ENCODE data around the gene SGF29. TPM values are rescaled to one million over a fixed set of nuclear protein-coding genes. Genes with fewer than 3 reads are reported as not detected.

Gene SGF29
- total and polyA plus RNA-seq, 2 experiments from 2014 or later, result 10.0 to 17.6 TPM

DNA sequence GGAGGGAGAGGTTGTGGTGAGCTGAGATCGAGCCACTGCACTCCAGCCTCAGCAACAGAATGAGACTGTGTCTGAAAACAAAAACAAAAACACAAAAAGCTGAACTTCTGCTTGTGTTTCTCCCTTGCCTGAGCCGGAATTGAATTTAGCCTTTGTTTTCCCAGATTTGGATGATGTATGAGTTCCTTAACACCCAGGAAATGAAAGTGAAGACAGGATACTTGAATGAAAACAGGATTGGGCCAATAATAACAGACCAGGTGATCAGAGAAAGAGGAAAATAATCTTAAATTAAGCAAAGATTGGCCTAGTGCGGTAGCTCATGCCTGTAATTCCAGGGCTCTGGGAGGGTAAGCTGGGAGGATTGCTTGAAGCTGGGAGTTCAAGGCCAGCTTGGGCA, 13.4 kb upstream of the SGF29 start:
- DNase-seq (ENCODE audit: low spot score) (no peak), ATAC-seq (no peak)
- H3K4me3 ChIP-seq, result no peak overlapping the region
- H3K9me2 ChIP-seq (ENCODE audit: insufficient read depth), result no peaks in the 10 kb centered on the region
- H3K4me1 ChIP-seq (ENCODE audit: insufficient read depth), result no peaks in the 10 kb centered on the region
- H3K36me3 Mint-ChIP-seq (ENCODE audit: low read depth), result no peaks in the 10 kb centered on the region
- H3K27me3 Mint-ChIP-seq (ENCODE audit: insufficient read depth, low read depth, poor library complexity), result peaks cover 9% of the 10 kb centered on the region
- no peaks in the 10 kb centered on the region for H3K36me3 ChIP-seq (ENCODE audit: insufficient read depth)
- peaks cover 5% of the 10 kb centered on the region; the same call in 2 of the 3 replicates for H3K4me1 Mint-ChIP-seq
- no peak overlapping the region for H3K27ac Mint-ChIP-seq
- no peaks in the 10 kb centered on the region for H4K20me1 ChIP-seq (replicated peaks; ENCODE audit: insufficient read depth)
- no peak overlapping the region for H3K4me2 ChIP-seq
- TF ChIP-seq ZNF331 (CRISPR knock-in tag; IDR thresholded peaks at IDR 0.05; ENCODE audit: low read depth) (no peak), STAT1 (IDR thresholded peaks at IDR 0.05; ENCODE audit: unreplicated experiment) (no peak), NANOG (IDR thresholded peaks at IDR 0.05; ENCODE audit: borderline replicate concordance) (no peak), POLR2AphosphoS5 (IDR thresholded peaks at IDR 0.05; ENCODE audit: low read depth) (no peak), CTCF (conservative IDR thresholded peaks at IDR 0.05; ENCODE audit: low read depth in 2 of 2) (no peak), REST (IDR thresholded peaks at IDR 0.05; ENCODE audit: unreplicated experiment) (no peak), JUNB (IDR thresholded peaks at IDR 0.05; ENCODE audit: unreplicated experiment) (no peak), ZNF114 (CRISPR knock-in tag; IDR thresholded peaks at IDR 0.05) (no peak), EZH2phosphoT487 (IDR thresholded peaks at IDR 0.05; ENCODE audit: unreplicated experiment) (no peak)
- no peaks in the 10 kb centered on the region for H3K27me3 ChIP-seq (ENCODE audit: insufficient read depth)
- no peak overlapping the region for H3K27ac ChIP-seq (ENCODE audit: low read depth)
- H3K79me2 ChIP-seq (replicated peaks; ENCODE audit: insufficient read depth), result no peaks in the 10 kb centered on the region
- H3K4me3 Mint-ChIP-seq, result no peak overlapping the region
- no peaks in the 10 kb centered on the region for H3K9me3 Mint-ChIP-seq
- no peaks in the 10 kb centered on the region for H3F3A ChIP-seq (replicated peaks; ENCODE audit: low read depth)
- H2AFZ ChIP-seq, result no peak overlapping the region

DNA sequence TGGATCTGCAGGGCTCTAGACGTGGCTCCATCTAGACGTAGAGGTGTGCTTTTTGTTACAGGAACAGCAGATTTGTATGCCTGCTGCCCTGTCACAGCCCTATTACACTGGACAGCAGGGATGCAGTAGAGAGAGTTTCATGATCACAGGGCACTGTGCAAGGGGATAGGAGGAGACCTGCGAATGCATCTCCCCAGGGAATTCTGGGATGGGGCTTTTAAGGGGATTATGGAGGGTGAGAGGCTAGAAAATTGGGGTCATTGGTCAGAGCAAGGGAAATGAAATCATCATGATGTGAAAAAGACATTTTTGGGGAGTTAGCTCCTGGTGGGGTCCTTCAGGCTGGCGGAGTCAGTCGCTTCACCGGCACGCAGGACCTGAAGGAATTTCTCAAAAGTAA, 11.1 kb upstream of the SGF29 start:
- Histone ChIP-seq H3K9me2 (ENCODE audit: insufficient read depth) (no peaks in the 10 kb centered on the region), H3K79me2 (replicated peaks; ENCODE audit: insufficient read depth) (no peaks in the 10 kb centered on the region), H3K36me3 (ENCODE audit: insufficient read depth) (no peaks in the 10 kb centered on the region), H3K4me1 (ENCODE audit: insufficient read depth) (no peaks in the 10 kb centered on the region), H3K4me2 (no peak overlapping the region), H3F3A (replicated peaks; ENCODE audit: low read depth) (no peaks in the 10 kb centered on the region), H2AFZ (peak overlapping the region; percentile 59; the same call in 1 of the 2 replicates), H3K4me3 (no peak overlapping the region), H4K20me1 (replicated peaks; ENCODE audit: insufficient read depth) (no peaks in the 10 kb centered on the region), H3K27ac (ENCODE audit: low read depth) (no peak overlapping the region), H3K27me3 (ENCODE audit: insufficient read depth) (no peaks in the 10 kb centered on the region)
- ATAC-seq (no peak), DNase-seq (ENCODE audit: low spot score) (no peak)
- H3K27me3 Mint-ChIP-seq (ENCODE audit: insufficient read depth, low read depth, poor library complexity), result peaks cover 10% of the 10 kb centered on the region
- H3K36me3 Mint-ChIP-seq (ENCODE audit: low read depth), result no peaks in the 10 kb centered on the region
- H3K9me3 Mint-ChIP-seq, result no peaks in the 10 kb centered on the region
- peaks cover 5% of the 10 kb centered on the region; the same call in 2 of the 3 replicates for H3K4me1 Mint-ChIP-seq
- H3K27ac Mint-ChIP-seq, result no peak overlapping the region
- no peak overlapping the region for H3K4me3 Mint-ChIP-seq
- TF ChIP-seq POLR2AphosphoS5 (IDR thresholded peaks at IDR 0.05; ENCODE audit: low read depth), result no peak
- TF ChIP-seq, protein P1, sequence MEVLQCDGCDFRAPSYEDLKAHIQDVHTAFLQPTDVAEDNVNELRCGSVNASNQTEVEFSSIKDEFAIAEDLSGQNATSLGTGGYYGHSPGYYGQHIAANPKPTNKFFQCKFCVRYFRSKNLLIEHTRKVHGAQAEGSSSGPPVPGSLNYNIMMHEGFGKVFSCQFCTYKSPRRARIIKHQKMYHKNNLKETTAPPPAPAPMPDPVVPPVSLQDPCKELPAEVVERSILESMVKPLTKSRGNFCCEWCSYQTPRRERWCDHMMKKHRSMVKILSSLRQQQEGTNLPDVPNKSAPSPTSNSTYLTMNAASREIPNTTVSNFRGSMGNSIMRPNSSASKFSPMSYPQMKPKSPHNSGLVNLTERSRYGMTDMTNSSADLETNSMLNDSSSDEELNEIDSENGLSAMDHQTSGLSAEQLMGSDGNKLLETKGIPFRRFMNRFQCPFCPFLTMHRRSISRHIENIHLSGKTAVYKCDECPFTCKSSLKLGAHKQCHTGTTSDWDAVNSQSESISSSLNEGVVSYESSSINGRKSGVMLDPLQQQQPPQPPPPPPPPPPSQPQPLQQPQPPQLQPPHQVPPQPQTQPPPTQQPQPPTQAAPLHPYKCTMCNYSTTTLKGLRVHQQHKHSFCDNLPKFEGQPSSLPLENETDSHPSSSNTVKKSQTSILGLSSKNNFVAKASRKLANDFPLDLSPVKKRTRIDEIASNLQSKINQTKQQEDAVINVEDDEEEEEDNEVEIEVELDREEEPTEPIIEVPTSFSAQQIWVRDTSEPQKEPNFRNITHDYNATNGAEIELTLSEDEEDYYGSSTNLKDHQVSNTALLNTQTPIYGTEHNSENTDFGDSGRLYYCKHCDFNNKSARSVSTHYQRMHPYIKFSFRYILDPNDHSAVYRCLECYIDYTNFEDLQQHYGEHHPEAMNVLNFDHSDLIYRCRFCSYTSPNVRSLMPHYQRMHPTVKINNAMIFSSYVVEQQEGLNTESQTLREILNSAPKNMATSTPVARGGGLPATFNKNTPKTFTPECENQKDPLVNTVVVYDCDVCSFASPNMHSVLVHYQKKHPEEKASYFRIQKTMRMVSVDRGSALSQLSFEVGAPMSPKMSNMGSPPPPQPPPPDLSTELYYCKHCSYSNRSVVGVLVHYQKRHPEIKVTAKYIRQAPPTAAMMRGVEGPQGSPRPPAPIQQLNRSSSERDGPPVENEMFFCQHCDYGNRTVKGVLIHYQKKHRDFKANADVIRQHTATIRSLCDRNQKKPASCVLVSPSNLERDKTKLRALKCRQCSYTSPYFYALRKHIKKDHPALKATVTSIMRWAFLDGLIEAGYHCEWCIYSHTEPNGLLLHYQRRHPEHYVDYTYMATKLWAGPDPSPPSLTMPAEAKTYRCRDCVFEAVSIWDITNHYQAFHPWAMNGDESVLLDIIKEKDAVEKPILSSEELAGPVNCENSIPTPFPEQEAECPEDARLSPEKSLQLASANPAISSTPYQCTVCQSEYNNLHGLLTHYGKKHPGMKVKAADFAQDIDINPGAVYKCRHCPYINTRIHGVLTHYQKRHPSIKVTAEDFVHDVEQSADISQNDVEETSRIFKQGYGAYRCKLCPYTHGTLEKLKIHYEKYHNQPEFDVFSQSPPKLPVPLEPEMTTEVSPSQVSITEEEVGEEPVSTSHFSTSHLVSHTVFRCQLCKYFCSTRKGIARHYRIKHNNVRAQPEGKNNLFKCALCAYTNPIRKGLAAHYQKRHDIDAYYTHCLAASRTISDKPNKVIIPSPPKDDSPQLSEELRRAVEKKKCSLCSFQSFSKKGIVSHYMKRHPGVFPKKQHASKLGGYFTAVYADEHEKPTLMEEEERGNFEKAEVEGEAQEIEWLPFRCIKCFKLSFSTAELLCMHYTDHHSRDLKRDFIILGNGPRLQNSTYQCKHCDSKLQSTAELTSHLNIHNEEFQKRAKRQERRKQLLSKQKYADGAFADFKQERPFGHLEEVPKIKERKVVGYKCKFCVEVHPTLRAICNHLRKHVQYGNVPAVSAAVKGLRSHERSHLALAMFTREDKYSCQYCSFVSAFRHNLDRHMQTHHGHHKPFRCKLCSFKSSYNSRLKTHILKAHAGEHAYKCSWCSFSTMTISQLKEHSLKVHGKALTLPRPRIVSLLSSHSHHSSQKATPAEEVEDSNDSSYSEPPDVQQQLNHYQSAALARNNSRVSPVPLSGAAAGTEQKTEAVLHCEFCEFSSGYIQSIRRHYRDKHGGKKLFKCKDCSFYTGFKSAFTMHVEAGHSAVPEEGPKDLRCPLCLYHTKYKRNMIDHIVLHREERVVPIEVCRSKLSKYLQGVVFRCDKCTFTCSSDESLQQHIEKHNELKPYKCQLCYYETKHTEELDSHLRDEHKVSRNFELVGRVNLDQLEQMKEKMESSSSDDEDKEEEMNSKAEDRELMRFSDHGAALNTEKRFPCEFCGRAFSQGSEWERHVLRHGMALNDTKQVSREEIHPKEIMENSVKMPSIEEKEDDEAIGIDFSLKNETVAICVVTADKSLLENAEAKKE (CRISPR knock-in tag; IDR thresholded peaks at IDR 0.05), result no peak
- no peak for TF ChIP-seq EZH2phosphoT487 (IDR thresholded peaks at IDR 0.05; ENCODE audit: unreplicated experiment)

Data from GM23338 (cell line).